ENCODE results near the gene OR51T1. TPM values are rescaled to one million over a fixed set of nuclear protein-coding genes. Genes with fewer than 3 reads are reported as not detected.

OR51T1 gene
- total and polyA plus RNA-seq, 2 donors (not counting 3 experiments of a cell fraction or from before 2014, with no cell fraction given): not detected

DNA sequence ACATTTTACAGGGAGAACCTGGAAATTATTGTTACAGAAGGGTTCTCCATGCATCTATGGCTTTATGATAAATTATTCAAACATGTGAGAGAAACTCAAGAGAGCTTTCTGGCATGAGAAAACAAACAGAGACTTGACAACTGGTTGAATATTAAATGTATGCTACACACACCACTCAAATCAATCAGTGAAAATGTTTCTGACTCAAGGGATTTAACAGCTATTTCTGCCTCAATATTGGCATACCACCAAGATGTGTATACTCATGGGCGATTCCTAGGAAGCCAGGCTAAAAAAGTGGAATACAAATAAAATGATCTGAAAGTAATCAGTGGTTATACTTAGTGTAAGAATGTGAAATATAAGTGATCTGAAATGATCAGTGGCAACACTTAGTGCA is 15.8 kb upstream of the OR51T1 start:
- ChIA-PET POLR2A (no interaction called here), CTCF (no interaction called here)
- H3K9me1 ChIP-seq (replicated peaks; ENCODE audit: control insufficient read depth, extremely low read depth, insufficient read depth, low read length): no peaks in the 10 kb centered on the region
- H3K27me3 ChIP-seq (ENCODE audit: control insufficient read depth in 2 of 2, insufficient read depth in 2 of 2, low read length in 2 of 2): no peaks in the 10 kb centered on the region
- BruUV-seq (replicated peaks): no TSS peak
- no peaks in the 10 kb centered on the region for H3K36me3 ChIP-seq (ENCODE audit: control insufficient read depth in 2 of 2, extremely low read depth in 1 of 2, insufficient read depth in 2 of 2, low read length in 2 of 2)
- FAIRE-seq: no peak
- no peak overlapping the region for H3K4me2 ChIP-seq (ENCODE audit: insufficient read depth, low read length)
- intact Hi-C loops (cut with micrococcal nuclease) (no loop called here), dilution Hi-C loops (cut with MboI; ENCODE audit: extremely low pct_ligation_motif_present, low sequenced_read_pairs) (no loop called here)
- no peaks in the 10 kb centered on the region for H3K4me1 ChIP-seq (ENCODE audit: control insufficient read depth, extremely low read depth, insufficient read depth, low read length)
- H4K20me1 ChIP-seq (replicated peaks; ENCODE audit: control insufficient read depth, extremely low read depth, insufficient read depth, low read length): no peaks in the 10 kb centered on the region
- H3K4me3 ChIP-seq (replicated peaks in 1 of 3; ENCODE audit: insufficient read depth in 1 of 3, low read depth in 1 of 3, low read length in 3 of 3): no peak overlapping the region
- no peak for DNase-seq (ENCODE audit: low read depth, low spot score)
- no peak overlapping the region for H2AFZ ChIP-seq (ENCODE audit: low read depth, low read length)
- no peaks in the 10 kb centered on the region for H3K9me3 ChIP-seq (replicated peaks; ENCODE audit: control insufficient read depth, insufficient read depth, low read length)
- no peak for TF ChIP-seq FOS (IDR thresholded peaks at IDR 0.05; ENCODE audit: borderline replicate concordance, insufficient read depth, low read length)
- no peak for TF ChIP-seq POLR2AphosphoS5 (IDR thresholded peaks at IDR 0.05; ENCODE audit: insufficient read depth, low read depth, low read length)
- no peak for TF ChIP-seq MYC (IDR thresholded peaks at IDR 0.05; ENCODE audit: low read depth, low read length)
- no peak for TF ChIP-seq MAX (IDR thresholded peaks at IDR 0.05; ENCODE audit: insufficient read depth, insufficient read length)
- TF ChIP-seq GATA2 (IDR thresholded peaks at IDR 0.05; ENCODE audit: insufficient read depth, insufficient read length, low read depth, low read length): no peak
- no peak for TF ChIP-seq EZH2 (IDR thresholded peaks at IDR 0.05; ENCODE audit: borderline replicate concordance, low read depth, low read length, severe bottlenecking)
- TF ChIP-seq JUN (IDR thresholded peaks at IDR 0.05; ENCODE audit: borderline replicate concordance, insufficient read depth, insufficient read length, low read depth): no peak
- TF ChIP-seq POLR2A (IDR thresholded peaks at IDR 0.05; ENCODE audit: low read depth, low read length): no peak
- TF ChIP-seq, protein P1, sequence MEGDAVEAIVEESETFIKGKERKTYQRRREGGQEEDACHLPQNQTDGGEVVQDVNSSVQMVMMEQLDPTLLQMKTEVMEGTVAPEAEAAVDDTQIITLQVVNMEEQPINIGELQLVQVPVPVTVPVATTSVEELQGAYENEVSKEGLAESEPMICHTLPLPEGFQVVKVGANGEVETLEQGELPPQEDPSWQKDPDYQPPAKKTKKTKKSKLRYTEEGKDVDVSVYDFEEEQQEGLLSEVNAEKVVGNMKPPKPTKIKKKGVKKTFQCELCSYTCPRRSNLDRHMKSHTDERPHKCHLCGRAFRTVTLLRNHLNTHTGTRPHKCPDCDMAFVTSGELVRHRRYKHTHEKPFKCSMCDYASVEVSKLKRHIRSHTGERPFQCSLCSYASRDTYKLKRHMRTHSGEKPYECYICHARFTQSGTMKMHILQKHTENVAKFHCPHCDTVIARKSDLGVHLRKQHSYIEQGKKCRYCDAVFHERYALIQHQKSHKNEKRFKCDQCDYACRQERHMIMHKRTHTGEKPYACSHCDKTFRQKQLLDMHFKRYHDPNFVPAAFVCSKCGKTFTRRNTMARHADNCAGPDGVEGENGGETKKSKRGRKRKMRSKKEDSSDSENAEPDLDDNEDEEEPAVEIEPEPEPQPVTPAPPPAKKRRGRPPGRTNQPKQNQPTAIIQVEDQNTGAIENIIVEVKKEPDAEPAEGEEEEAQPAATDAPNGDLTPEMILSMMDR (IDR thresholded peaks at IDR 0.05; ENCODE audit: extremely low read depth in 1 of 2, insufficient read depth in 1 of 2, low read depth in 1 of 2, low read length in 2 of 2): no peak
- H3K9ac ChIP-seq (replicated peaks; ENCODE audit: extremely low read depth, insufficient read depth, low read length): no peak overlapping the region
- H3K79me2 ChIP-seq (ENCODE audit: control insufficient read depth, insufficient read depth, low read length): no peaks in the 10 kb centered on the region
- H3K27ac ChIP-seq (ENCODE audit: insufficient read depth, low read depth, low read length): no peak overlapping the region

All from endothelial cell of umbilical vein (primary cell).